ENCODE data around the gene ALDH1A3.

The ALDH1A3 gene

DNA sequence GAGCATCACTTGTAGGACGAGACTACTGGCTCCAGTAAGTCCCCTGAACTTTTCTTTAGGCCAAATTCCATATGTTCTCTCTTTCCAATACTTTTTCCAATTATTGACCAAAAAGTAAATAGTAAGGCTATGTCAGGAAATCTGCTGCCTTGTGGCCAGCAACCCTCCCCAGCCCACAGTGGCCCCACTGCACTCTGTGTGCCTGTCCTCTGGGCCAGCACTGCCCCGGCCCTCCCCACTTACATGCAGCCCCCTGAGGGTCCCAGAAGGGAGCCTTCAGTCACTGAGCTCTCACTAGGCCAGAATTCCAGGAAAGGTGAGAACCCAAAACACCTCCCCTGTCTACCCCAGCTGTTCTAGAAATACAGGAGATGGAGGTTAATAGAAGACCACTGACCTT is 21.3 kb upstream of the ALDH1A3 start:
- no peak overlapping the region for H3K4me3 ChIP-seq (ENCODE audit: low read depth, low read length)

DNA sequence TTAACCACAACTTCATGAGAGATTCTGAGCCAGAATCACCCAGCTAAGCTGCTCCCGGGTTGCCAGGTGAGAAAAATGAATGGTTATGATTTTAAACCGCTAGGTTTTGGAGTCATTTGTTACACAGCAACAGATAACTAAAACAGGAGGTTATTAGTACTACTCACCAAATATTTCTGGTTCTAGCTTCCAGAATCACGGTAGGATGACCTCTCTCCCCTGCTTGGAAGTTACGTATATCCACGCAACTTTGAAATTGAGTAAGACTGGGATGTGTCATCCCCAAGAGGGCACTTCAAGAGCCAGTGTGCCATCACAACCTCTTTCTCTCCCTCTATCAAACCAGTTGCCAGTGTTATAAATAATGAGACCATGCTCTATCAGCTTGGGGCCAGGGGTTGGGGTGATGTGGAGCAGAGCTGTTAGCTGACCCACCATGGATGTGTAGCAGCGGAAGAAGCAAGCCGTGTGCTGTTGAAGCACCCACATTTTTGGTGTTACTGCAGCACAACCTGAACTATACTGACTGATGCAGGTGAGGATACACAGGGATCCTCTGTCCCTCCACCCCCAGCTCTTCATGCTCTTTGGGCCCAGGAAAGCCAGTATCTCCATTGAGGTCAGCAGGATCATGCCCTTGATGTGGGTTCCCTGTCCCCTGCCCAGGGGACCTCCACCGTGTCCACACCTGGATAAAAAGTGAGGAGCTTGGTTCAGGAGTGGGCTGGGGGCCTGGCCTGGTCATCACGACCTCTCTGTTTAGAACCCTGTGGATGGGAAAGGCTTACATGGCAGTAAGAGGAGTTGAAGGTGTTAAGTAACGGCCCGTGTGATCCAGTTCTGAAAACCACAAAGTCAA is 19.4 kb upstream of the ALDH1A3 start:
- no peak overlapping the region for H3K4me3 ChIP-seq (ENCODE audit: low read depth, low read length)

DNA sequence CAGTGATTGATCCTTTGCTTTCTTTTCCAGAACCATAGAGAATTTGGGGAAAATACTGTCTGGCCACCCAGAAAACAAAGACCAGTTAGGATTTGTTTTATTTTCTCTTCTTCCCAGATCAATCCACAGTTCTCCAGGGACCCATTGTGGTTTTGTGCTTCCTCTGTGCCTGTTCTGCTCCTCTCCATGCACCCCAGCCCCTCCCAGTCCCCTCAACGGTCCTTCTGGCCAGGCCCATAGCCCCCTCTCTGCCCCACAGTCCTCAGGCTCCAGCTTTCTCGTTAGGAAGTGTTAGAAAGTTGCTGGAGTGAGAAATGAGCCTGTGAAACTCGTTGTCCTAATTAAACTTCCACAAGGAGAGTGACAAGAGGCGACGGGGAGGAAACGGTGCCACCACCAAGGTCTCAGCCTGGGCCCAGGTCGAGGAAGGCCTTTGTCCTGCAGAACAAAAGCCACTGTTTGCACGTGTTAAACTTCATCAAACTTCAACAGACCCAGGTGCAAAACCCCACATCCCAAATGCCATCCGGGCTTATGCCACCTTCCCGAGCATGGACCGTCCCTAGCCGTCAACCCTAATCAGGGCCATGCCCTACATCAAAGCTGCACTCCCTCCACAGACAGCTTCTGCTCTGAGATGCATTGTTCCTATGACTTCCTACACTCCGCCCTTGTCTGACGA is 18.7 kb upstream of the ALDH1A3 start:
- H3K4me3 ChIP-seq (ENCODE audit: low read depth, low read length) = no peak overlapping the region

DNA sequence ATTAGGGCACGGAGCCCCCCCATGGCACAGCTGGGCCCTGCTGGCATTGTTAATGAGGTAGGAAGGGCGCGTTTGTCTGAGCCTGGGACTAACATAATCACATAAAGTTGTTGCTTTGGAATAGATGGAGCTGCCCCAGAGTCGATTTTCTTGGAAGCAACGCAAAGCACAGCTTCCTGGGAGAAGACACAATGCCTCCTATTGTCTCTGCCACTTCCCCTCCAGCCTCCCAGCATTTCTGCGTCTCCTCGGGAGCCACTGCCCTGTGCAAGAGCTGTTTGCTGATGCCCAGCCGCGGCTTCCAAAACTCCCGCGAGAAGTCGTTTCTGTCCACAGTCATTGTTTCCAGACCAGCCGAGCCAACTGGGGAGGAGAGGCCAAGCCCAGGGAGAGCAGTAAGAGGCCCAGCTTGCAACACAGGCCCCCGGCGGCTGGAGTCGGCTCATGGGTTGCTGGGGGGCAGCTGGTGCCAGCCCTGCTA is 18.1 kb upstream of the ALDH1A3 start:
- H3K4me3 ChIP-seq (ENCODE audit: low read depth, low read length) = no peak overlapping the region

DNA sequence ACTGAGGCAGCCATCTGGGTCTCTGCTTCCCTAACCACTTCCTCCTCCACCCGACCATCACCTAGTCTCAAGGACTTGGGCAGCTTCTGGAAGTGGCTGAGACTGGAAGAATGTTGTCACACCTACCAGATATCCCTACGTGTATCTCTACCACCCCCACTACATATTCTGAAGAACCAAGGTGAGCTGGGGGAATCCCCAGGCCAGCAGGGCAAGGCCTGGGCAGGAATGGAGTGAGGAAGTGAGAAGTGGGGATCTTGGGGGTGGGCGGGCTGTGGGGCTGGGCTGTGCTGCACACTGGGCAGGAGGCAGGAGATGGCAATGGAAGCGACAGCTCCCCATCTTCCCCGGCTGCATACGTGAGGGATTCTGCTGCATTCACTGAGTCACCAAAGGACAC is 17.5 kb upstream of the ALDH1A3 start:
- no peak overlapping the region for H3K4me3 ChIP-seq (ENCODE audit: low read depth, low read length)

DNA sequence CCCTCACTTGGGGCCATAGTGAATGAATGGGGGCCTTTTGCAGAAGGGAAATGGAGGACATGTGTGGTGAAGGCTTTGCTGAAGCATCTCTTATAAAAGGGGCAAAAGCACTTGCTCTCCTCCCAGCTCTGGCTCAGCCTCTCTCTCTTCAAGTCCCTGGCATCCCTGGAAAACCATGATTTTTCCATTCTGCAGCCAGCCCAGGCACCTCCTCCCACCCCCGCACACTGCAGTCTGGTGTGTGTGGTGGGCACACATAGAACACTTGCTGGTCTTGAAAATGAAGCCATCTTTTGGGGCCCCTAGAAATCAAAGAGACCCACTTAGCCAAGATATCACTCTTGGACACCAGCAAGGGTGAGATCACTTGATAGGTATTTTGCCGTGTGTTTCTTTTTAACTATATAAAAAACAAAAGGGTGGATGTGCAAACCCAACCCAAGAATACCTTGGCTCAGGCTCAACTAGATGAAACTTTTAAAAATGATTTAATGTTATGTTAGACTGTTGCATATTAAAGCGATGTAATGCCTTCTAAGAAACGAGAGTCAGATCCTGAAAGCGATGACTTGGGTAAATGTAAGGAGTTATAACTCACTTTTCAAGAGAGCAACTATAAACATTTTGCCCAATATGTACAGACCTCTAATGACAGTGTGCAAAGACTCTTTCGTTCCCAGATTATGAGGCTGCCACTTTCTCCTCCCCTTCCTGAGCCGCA is 16.4 kb upstream of the ALDH1A3 start:
- no peak overlapping the region for H3K4me3 ChIP-seq (ENCODE audit: low read depth, low read length)

DNA sequence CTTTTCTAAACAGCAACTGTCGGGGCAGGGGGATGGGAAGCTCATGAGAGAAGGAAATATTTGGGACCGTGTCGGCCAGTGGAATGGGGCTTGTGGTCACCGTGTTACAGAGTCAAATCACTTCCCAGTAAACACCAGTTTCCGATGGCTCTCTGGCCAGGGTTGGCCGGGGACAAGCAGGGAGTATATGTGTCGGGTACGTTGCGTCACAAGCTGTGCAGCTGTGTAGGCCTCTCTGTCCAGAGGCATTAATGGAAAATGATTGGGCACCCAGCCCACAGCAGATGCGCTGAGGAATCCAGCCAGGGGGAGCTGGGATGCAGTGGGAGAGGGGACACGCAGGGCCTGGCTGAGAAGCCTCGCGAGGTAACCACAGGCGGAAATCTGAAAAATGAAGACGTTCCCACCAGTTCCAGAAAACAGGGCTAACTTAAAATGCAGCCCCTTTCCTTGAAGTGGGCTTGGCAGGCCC is 15.8 kb upstream of the ALDH1A3 start:
- no peak overlapping the region for H3K4me3 ChIP-seq (ENCODE audit: low read depth, low read length)

DNA sequence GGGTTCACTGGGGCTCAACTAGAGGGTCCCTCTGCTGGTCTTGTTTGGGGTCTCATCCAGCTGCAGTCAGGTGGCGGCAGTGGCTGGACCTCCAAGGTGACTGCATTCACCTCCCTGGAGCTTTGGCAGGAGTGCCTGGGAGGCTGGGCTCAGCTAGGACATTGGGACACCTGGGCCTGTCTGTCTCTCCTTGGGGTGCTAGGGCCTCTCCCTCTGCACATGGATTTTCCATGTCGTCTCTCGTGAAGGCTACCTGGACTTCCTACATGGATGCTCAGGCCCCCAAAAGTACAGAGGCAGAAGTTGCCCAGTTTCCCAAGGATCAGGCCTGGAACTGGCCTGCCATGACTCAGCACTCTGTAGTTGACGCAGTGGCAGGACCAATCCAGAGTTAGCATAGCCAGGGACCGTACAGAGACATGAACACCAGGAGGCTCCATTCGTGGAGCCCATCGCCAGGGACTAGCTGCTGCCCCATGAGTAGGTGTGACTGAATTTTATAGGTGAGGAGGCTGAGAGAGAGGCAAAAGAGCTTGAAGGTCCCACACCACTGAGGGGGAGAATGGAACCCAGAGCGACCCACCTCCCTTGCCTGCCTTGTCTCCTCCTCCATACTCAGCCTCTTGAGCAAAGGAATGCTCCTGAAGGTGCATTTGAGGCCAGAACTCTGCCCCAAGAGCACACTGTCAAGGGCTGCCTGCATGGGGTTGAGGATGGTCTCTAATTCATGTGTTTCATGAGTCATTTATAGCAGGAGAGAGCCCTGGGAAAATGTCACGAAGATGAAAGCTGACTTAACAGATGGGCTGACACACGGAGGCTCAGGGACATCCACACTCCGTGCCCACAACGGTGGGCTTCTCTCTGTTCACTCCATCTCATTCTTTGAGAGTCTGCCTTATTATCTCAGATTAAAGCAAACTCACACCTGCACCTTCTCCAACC is 13.0 kb upstream of the ALDH1A3 start:
- no peak overlapping the region for H3K4me3 ChIP-seq (ENCODE audit: low read depth, low read length)

DNA sequence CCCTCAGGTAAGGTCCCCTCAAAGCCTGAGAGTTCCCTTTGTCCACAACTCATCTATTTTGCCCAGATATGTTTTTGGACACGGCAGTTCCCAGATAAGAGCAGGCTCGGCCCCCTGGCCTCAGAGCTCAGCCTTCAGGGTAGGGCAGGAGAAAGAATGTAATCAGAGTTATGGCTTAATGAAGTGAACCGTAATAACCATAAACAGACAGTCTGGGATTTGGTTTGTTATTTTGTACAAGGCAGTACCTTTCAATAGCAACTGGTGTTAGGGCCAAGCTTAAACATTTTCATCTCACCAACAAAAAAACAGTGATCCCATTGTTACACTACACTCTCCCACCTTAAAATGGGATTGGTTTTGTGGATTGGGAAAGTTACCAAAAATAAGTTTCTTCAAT is 12.2 kb upstream of the ALDH1A3 start:
- no peak overlapping the region for H3K4me3 ChIP-seq (ENCODE audit: low read depth, low read length)

DNA sequence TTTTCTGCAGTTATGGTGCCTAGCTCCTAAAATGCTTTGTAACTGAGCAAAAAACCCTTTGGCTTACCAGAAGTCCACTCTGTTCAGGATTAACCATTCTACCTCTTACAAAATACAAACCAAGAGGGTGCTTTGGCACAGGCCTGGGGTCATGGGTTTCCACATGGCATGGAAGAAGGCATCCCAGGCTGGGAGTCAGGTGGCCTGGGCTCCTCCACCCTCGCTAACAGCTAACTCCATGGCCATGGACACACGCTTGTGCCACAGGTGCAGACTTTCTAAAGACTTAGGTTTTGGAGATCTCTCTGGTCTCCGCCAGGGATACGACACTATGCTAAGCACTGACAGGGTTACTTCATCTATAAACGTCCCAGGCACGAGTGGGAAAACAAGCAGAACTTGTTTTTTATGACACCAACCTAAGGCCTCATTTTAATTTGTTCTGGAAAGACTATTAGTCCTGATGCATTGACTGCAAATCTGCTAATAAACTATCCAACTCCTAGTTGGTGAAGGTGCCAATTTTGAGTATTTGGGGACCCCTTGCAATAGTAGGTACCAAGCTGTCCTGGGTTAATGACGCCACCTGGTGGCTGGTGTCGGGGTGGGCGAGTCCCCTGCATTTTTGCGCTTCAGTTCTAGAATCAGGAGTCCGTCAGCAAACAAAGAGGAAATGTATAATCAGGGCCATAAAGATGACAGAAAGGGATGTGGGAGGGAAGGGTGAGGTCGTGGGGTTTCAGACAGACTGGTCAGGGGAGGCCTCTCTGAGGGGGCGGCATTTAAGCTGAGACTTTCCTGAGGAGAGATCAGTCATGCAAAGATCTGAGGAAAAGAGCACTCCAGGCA is 10.3 kb upstream of the ALDH1A3 start:
- no peak overlapping the region for H3K4me3 ChIP-seq (ENCODE audit: low read depth, low read length)

DNA sequence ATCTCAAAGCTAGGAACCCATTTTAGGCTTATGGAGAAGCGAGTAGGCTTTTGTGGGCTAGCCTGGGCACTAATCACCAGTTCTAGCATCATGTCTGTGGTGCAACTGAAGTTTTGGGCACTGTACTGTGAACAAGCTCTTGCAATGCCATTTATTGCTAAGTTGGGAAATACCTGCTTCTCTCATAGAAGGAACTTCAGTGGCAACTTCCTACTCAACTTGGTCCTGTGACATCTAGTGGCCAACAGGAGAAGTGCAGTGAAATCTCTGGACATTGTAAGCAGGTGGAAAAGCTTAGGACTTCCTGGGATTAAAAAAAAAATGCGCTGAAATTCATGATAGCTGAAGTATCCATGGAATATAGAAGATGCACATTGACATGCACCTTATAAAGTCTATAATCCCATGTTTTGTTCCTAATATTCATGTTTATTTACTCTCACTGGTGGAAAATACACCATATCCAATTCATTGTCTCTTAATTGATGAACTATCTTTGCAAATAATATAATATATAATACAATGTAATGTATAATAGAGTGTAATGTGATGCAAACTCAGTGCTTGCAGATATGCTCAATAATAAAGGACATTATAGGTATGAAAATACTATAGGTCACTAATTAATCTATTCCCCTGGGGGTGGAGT is 6.5 kb upstream of the ALDH1A3 start:
- no peak overlapping the region for H3K4me3 ChIP-seq (ENCODE audit: low read depth, low read length)

DNA sequence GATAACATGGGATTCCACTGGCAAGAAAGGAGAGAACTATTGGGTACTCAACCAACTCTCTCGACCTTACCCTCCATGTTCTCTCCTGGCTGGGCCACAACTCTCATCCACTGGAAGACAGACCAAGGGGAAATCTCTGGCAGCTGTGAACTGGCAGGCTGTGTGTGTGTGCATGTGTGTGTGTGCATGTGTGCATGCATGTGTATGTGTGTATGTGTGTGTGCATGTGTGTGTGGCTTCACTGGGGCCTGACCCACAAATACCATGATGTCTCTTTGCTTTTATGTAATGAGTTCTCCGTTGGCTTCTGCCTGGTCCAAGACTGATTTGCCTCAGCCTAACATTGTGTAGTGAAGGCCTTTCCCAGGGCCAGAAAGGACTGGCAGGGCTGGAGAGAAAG is 4.1 kb upstream of the ALDH1A3 start:
- H3K4me3 ChIP-seq (ENCODE audit: low read depth, low read length) = no peak overlapping the region

DNA sequence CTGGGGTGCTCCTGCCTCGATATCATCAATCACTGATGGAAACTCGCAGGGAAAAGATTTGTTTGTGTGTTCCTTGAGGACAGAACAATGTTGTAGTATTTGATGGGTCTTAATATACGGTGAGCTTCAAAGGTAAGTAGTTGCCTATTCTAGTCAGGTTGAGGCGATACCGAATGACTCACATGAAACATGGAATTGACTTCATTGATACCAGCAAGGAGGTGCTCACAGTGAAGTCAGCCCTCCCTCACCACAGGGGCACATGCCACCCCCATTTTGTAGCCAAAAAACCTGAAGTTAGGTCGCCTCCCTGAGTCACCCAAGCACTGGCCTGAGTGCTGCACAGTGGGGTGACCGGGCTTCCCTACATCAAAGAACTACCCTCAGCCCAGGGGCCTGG is 3.7 kb upstream of the ALDH1A3 start:
- no peak overlapping the region for H3K4me3 ChIP-seq (ENCODE audit: low read depth, low read length)

DNA sequence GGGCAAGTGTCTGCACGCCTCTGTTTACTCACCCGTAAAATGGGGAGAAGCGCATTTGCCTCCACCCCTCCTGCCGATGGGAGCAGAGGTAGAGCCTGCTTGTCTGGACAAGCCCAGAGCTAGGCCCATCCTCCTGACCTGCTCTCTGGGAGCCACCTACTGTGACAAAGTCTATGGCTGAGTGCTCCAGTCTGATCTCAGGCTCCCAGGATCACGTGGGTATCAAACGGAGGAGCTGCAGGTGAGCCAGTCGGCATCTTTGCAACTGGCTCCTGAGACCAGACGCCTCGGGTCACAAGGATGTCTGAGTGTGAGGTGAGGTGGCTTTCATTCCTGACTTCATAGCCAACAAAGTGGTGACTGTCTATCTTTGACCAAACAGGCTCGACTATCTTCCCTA is 2.1 kb upstream of the ALDH1A3 start:
- no peak overlapping the region for H3K4me3 ChIP-seq (ENCODE audit: low read depth, low read length)

DNA sequence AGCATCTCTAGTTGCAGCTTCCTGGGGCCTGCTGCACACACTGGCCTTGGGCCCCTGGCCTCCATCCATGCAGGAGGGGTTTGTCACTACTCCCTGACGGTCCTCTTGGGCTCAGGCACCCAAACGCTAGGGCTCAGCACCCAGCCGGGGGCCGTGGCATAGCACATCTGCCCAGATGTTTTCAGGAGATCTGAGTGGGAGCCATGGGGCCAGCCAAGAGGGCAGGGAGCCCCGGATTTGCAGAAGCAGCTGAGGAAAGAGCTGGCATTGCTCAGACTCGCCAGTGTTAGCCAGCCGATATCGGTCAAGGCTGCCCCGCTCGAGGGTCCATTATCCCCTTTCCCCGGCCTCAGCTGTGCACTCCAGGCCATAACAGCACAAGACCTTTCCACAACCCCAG is 1.5 kb upstream of the ALDH1A3 start:
- no peak overlapping the region for H3K4me3 ChIP-seq (ENCODE audit: low read depth, low read length)

DNA sequence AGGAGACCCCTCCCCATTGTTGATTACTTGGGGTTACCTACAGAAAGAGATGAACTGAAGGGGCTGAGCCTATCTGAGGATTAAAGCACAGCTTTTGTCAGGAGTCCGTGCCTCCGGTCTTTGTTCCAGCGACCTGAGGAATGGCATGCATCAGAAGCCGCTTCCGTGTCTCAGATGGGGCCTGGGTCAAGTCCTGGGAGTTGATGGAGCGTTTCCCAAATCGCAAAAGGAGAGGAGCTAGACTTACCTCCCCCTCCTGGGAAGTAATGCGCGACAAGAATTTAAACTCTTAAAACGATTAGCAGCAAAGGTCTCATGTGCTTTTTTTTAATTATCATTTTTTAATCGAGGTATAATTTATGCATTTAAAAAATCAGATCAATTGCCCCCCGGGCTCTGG is 983 bp upstream of the ALDH1A3 start:
- no peak overlapping the region for H3K4me3 ChIP-seq (ENCODE audit: low read depth, low read length)

DNA sequence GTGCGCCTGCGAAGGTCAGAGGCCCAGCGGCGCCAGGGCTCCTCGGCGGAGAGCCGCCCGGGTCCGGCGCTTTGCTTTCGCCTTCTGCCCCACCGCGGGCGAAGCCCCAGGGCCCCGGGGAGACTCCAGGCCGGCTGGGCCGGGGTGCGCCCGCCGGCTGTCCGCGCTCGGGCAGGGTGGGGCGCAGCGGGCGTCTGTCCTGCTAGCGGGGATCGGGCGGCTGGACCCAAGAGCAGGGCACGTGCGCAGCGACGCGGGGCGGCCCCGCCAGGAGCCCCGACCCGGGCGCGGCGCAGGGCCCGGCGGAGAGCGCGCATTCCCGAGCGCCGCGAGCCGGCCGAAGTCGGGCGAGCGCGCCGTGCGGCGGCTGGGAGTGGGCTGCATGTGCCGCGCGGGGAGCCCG is 569 bp upstream of the ALDH1A3 start:
- peak overlapping the region; percentile 55 for H3K4me3 ChIP-seq (ENCODE audit: low read depth, low read length)

DNA sequence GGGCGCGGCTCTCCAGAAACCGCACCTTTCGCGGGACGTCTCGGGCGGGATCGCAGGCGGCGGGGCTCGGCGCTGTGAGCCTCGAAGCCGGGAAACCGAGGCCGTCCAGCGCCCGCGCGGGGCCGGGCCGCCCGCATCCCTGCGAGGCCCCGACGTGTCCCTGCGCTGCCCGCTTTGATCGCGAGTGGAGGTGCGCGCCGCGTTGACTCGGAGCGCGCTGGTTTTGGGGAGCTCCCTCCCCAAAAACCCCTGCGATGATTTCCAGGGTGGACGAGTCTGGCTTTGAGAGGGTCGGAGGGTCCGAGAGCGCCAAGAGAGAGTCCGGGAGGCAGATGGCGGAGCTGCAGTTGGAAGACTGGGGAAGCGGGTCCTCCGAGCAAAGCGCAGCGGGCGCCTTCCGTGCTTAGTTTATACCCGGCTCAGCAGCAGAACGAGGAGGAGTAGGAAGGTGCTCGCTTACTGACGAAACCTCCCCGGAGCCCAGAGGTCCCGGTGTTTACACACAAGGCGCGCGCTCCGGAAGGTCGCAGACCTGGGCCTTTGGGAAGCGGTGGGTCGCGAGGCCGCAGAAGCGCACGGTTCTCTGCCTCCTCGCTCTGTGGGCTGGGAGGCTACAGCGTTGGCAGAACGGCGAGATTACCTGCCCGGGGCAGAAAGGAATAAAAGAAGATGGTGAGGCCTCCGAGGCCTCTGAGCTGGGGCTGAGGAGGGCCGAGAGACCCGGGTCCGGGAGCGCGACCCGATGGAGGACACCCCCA is 687 bp downstream of the ALDH1A3 start:
- peak overlapping the region; percentile 55 for H3K4me3 ChIP-seq (ENCODE audit: low read depth, low read length)

Data from iPS-11a (cell line).